Fibroblast of skin of abdomen (primary cell): ENCODE measurements around the gene DAZ4. TPM values are rescaled to one million over a fixed set of nuclear protein-coding genes. Genes with fewer than 3 reads are reported as not detected.
"Not testable (repeated sequence)": the region's sequence is repeated elsewhere in the genome, so short reads cannot be mapped to it uniquely, and the experiment has no call there.

Experiments
- DNase-seq: peaks from one replicate; pipeline ENCODE4 v3.0.0-alpha.2; 2013
- polyA plus RNA-seq, 2 experiments: library from polyadenylated mRNA; unstranded; fragments of 120-200 nt; gene quantifications; one replicate each; pipeline ENCODE4 v1.2.1, GENCODE V29; 2013; ENCODE audit not compliant: insufficient read length in 2 of 2

Gene DAZ4
- not detected for polyA plus RNA-seq (2013, experiment 1 of 2; ENCODE audit: insufficient read length)
- not detected for polyA plus RNA-seq (2013, experiment 2 of 2; ENCODE audit: insufficient read length)

GRCh38 chrY:24833619-24834018 lies at the start of gene DAZ4:
Gene DAZ4 (plus strand): TSS chrY:24833919. CDS start chrY:24834127, 208 bp downstream.
- DNase-seq, result not testable (repeated sequence)

GRCh38 chrY:24813293-24813692 lies 20.4 kb upstream of the DAZ4 start, which contains the start of gene DAZ3:
Gene DAZ3 (minus strand): TSS chrY:24813393. CDS start chrY:24813185, 208 bp downstream.
- not testable (repeated sequence) for DNase-seq

GRCh38 chrY:24821836-24822235 lies 11.9 kb upstream of the DAZ4 start:
- not testable (repeated sequence) for DNase-seq

- not testable (repeated sequence) for DNase-seq
These were observed 9.4 kb upstream of the DAZ4 start for GRCh38 chrY:24824184-24824879.

- DNase-seq, result not testable (repeated sequence)
These were observed 8.7 kb upstream of the DAZ4 start for GRCh38 chrY:24825069-24825468.
